Ishikawa (cell line): Measurements from ENCODE around the gene RAB8B.

Source experiments
- CEBPB ChIP-seq: IDR thresholded peaks from 2 replicates; pipeline ENCODE4 v1.6.1; 2012
- CREB1 ChIP-seq: IDR thresholded peaks from 2 replicates; pipeline ENCODE4 v1.6.1; 2012; ENCODE audit warnings: low read depth
- EGR1 ChIP-seq: IDR thresholded peaks from 2 replicates; pipeline ENCODE4 v1.6.1; 2012
- EP300 ChIP-seq: IDR thresholded peaks from 2 replicates; pipeline ENCODE4 v1.6.1; 2012; ENCODE audit warnings: borderline replicate concordance
- FOXM1 ChIP-seq: IDR thresholded peaks from 2 replicates; pipeline ENCODE4 v1.6.1; 2012; ENCODE audit warnings: low read depth, borderline replicate concordance
- NFIC ChIP-seq: IDR thresholded peaks from 2 replicates; pipeline ENCODE4 v1.6.1; 2012
- RAD21 ChIP-seq: IDR thresholded peaks from 2 replicates; pipeline ENCODE4 v1.6.1; 2012; ENCODE audit warnings: low read depth
- TAF1 ChIP-seq: IDR thresholded peaks from 2 replicates; pipeline ENCODE4 v1.6.1; 2012; ENCODE audit warnings: low read depth, mild to moderate bottlenecking
- TCF12 ChIP-seq: IDR thresholded peaks from 2 replicates; pipeline ENCODE4 v1.6.1; 2012; ENCODE audit warnings: low read depth
- TEAD4 ChIP-seq: IDR thresholded peaks from 2 replicates; pipeline ENCODE4 v1.6.1; 2012
- YY1 ChIP-seq: IDR thresholded peaks from 2 replicates; pipeline ENCODE4 v1.6.1; 2012; ENCODE audit warnings: low read depth
- ZBTB7A ChIP-seq: IDR thresholded peaks from 2 replicates; pipeline ENCODE4 v1.6.1; 2012; ENCODE audit warnings: low read depth
- TF ChIP-seq, protein P1 (sequence below): IDR thresholded peaks from 2 replicates; pipeline ENCODE4 v1.6.1; 2012; ENCODE audit warnings: low read depth, mild to moderate bottlenecking
- TF ChIP-seq, protein P2 (sequence below): IDR thresholded peaks from 2 replicates; pipeline ENCODE4 v1.6.1; 2012
- TF ChIP-seq, protein P3 (sequence below): IDR thresholded peaks from 2 replicates; pipeline ENCODE4 v1.6.1; 2012

Gene RAB8B

DNA sequence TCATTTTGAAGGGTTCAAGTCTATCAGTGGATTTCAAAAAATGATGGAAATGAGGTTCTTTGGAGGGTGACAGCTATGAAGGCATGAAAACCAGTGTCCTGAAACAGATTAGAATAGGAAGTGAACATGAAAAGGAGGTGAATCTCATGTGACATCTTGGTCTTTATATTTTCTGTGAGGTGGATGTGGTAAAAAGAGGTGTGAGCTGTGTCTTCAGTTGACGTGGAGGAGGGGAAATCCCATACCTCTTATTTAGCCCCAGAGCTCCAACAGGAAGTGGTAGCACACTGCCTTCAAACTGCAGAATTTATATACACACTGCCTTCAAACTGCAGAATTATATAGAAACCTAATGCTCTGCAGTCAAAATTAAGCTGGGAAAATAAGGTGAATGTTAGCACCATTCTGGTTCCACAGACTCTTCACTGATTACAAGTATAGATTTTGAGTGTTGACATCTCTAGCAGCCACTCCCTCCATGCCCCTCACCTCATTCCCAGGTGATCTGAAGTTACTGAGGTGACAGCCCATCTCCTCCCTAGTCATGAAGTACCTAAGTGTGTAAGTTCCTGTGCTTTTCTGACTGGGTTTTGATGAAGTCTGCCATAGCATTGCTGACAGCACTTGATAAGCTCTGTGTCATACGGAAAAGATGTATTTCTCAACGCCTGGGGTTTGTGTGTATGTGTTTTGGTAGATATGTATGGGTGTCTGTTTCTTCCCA lies 2.7 kb downstream of the RAB8B start:
- TF ChIP-seq TEAD4 (no peak), NFIC (no peak), FOXM1 (no peak), EGR1 (no peak), RAD21 (no peak), TCF12 (no peak), TAF1 (no peak), YY1 (no peak), EP300 (no peak), ZBTB7A (no peak), CEBPB (no peak), CREB1 (no peak)
- TF ChIP-seq, protein P1, sequence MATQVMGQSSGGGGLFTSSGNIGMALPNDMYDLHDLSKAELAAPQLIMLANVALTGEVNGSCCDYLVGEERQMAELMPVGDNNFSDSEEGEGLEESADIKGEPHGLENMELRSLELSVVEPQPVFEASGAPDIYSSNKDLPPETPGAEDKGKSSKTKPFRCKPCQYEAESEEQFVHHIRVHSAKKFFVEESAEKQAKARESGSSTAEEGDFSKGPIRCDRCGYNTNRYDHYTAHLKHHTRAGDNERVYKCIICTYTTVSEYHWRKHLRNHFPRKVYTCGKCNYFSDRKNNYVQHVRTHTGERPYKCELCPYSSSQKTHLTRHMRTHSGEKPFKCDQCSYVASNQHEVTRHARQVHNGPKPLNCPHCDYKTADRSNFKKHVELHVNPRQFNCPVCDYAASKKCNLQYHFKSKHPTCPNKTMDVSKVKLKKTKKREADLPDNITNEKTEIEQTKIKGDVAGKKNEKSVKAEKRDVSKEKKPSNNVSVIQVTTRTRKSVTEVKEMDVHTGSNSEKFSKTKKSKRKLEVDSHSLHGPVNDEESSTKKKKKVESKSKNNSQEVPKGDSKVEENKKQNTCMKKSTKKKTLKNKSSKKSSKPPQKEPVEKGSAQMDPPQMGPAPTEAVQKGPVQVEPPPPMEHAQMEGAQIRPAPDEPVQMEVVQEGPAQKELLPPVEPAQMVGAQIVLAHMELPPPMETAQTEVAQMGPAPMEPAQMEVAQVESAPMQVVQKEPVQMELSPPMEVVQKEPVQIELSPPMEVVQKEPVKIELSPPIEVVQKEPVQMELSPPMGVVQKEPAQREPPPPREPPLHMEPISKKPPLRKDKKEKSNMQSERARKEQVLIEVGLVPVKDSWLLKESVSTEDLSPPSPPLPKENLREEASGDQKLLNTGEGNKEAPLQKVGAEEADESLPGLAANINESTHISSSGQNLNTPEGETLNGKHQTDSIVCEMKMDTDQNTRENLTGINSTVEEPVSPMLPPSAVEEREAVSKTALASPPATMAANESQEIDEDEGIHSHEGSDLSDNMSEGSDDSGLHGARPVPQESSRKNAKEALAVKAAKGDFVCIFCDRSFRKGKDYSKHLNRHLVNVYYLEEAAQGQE, result no peak
- TF ChIP-seq, protein P2, sequence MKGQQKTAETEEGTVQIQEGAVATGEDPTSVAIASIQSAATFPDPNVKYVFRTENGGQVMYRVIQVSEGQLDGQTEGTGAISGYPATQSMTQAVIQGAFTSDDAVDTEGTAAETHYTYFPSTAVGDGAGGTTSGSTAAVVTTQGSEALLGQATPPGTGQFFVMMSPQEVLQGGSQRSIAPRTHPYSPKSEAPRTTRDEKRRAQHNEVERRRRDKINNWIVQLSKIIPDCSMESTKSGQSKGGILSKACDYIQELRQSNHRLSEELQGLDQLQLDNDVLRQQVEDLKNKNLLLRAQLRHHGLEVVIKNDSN, result no peak
- TF ChIP-seq, protein P3, sequence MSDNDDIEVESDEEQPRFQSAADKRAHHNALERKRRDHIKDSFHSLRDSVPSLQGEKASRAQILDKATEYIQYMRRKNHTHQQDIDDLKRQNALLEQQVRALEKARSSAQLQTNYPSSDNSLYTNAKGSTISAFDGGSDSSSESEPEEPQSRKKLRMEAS, result no peak

- TF ChIP-seq, protein P1, result no peak
- TF ChIP-seq YY1, result no peak
Observed at GRCh38 chr15:63192619-63193206, 3.3 kb downstream of the RAB8B start.

GRCh38 chr15:63194302-63194701 lies 4.9 kb downstream of the RAB8B start:
- TF ChIP-seq CEBPB, result no peak
- TF ChIP-seq NFIC, result no peak
- no peak for TF ChIP-seq RAD21
- no peak for TF ChIP-seq ZBTB7A
- TF ChIP-seq, protein P1, result no peak
- no peak for TF ChIP-seq YY1
- no peak for TF ChIP-seq TCF12

DNA sequence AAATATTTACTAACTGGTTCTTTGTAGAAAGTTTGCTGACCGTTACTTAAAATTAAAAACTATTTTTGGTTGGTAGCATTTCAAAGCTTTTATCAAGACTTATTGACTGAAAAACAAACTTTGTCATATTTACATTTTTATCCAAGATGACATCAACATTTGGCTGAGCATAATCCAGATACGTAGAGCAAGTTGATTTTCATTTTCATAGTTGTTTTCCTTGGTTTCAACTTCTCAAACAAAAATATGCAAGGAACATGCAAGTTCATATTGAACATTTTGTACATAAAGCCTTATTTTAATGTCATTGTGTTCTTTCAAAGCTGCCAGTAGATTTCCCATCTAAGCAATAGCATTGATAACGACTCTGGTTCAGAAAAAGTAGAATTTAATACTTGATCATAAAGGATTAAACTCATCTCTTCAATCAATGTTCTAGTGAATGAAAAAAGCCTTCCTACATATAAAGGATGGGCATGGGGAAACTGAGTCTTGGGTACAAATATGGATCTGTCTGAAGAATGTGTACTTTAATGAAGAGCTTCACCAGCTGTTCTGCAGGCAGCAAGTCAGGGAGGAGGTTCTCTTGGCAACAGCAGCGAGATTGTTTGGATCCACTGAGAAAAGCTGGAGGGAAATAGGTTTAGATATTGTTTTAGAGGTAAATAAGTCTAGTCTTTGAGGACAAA lies 5.6 kb downstream of the RAB8B start:
- TF ChIP-seq, protein P1, result no peak
- TF ChIP-seq CREB1, result no peak
- no peak for TF ChIP-seq NFIC
- TF ChIP-seq, protein P2, result no peak
